ENCODE results near the gene PLA2G2F. TPM values are rescaled to one million over a fixed set of nuclear protein-coding genes. Genes with fewer than 3 reads are reported as not detected.

The PLA2G2F gene
- not detected in 5 replicates for total RNA-seq (2022; extraction: Qiagen RNA extraction)

GRCh38 chr1:20138961-20139550 is at the start of gene PLA2G2F:
TSS of gene PLA2G2F (plus strand) at chr1:20139323. CDS start at chr1:20139428, 105 bp downstream.

DNA sequence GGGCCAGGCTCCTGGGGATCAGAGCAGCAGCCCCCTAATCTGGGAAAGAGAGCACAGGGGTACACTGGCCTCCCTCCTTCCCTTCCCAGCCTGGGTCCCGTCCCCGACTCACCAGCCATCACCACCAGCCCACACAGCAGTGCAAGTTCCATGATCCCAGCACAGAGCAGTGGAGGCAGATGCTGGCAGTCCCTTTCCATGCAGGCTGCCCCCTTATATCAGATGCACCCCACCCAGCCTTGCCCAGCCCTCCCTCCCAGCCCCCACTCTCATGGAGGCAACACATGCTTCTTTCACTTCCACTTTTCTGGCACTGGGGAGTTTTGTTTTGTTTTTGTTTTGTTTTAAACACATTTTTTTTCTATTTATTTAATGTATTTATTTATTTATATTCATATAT is 19.8 kb upstream of the PLA2G2F start, which contains the start of gene PLA2G2D:
Gene PLA2G2D, minus strand, starts transcription at position 190 of the 400 bp plus-strand sequence. Its CDS starts 38 bp downstream, at position 152.

DNA sequence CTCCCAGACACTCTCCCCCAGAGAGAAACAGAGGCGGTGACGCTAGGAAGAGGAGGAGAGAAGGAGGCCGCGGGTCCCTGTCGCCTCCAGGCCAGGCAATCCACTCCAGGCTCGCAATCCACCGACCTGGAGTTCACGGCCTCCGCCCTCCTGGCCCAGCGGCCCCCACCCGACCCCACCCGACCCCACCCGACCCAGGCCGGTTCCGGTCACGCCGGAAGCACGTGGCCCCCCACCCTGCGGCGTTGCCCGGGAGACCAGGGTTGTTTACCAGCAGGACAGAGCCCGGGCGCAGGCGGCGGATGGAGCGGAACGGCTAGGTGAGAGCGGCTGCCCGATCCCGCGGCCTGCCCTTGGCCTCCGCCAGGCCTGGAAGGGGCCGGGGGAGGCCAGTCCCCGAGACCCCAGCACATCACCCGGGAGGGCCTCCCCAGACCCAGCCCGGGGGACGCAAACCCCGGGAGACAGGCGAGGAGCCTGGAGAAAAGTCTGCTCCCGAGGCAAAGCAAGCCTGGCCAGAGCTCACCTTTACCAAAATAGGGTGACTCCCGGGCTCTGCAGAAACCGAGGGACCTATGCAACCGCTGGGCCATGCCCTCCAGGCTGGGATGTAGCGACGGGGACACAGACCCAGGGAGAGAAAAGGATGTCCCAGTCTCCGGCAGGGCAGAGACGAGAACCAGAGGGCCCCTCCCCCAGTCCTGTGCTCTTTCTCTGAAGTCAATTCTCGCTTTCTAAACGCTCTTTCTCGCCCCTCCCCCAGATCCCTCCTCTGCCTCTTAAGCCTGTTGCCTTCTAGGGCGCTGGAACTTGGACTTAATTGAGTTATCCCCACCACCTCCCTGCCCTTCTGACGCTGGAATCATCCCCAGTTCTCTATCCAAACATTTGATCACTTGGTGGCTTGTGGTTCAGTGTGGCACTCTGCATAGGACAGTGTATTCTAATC is 47.0 kb downstream of the PLA2G2F start, which contains the start of the genes PLA2G2C and UBXN10:
Gene PLA2G2C, minus strand, starts transcription at position 685 of the 949 bp plus-strand sequence. CDS start 9,155 bp downstream, outside the sequence.
Gene UBXN10, plus strand, starts transcription at position 263 of the 949 bp plus-strand sequence. CDS start 4,466 bp downstream, outside the sequence.

Other genes starting within 250 kb of the PLA2G2F start
- gene PLA2G2E, start 215.7 kb upstream of the PLA2G2F start, total RNA-seq (2022; extraction: Qiagen RNA extraction): not detected in 5 replicates
- not detected in 5 replicates for gene PLA2G2A, start 159.7 kb upstream of the PLA2G2F start, total RNA-seq (2022; extraction: Qiagen RNA extraction)
- gene PLA2G5, start 69.1 kb upstream of the PLA2G2F start, total RNA-seq (2022; extraction: Qiagen RNA extraction): not detected in 5 replicates
- gene PLA2G2D, start 19.8 kb upstream of the PLA2G2F start, total RNA-seq (2022; extraction: Qiagen RNA extraction): 0.03 TPM in 1 of 5 replicates, not detected in the others
- gene UBXN10, start 46.8 kb downstream of the PLA2G2F start, total RNA-seq (2022; extraction: Qiagen RNA extraction): not detected in 5 replicates
- gene PLA2G2C, start 47.2 kb downstream of the PLA2G2F start, total RNA-seq (2022; extraction: Qiagen RNA extraction): not detected in 5 replicates
- gene VWA5B1, start 151.6 kb downstream of the PLA2G2F start, total RNA-seq (2022; extraction: Qiagen RNA extraction): not detected in 5 replicates